Islet of Langerhans (tissue), 1 donor: ENCODE data around the gene BBS1.

ENCODE experiments used
- FAIRE-seq: peaks from one replicate; lab custom pipeline; 2011; peaks lifted over from hg19 to GRCh38; lab: Jason Lieb, UNC

BBS1 gene

GRCh38 chr11:66549696-66550095, 39.3 kb downstream of the BBS1 start:
- FAIRE-seq: no peak

DNA sequence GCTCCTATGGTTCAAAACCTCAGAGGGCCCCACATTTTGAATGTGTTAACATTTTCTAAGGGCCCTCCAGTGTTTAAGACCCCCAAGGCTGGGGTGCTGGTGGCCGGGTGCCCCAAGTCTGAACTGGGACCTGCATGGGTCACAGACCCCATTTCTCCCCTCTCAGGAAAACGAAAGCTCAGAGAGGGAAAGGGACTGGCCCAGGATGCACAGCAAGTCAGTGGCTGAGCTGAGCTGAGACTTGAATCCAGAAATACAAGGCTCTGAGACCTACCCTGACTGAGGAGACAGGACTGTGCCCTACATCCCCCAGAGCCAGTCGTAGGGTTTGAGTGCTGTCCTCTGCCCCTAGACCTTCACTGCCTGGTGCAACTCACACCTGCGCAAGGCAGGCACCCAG, 40.5 kb downstream of the BBS1 start:
- no peak for FAIRE-seq

GRCh38 chr11:66554602-66555001, 44.2 kb downstream of the BBS1 start:
- FAIRE-seq: no peak

DNA sequence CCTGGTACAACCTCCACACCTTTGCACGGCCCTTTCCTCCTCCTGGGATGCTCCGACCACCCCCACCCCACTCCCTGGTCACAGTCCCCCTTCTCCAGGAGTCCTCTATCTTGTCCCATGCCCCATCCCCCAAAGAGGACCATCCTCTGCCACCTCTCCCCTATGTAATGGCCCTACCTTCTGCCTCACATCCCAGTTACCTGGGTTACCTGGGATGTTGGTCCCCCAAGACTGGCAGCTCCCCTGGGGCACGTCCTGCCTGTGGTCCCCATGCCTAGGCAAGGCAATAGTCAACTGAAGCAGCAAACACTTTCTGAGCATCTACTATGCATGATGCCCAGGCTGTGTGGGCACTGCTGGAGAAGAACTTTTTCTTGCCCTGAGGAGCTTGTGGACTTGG, 45.0 kb downstream of the BBS1 start:
- no peak for FAIRE-seq

DNA sequence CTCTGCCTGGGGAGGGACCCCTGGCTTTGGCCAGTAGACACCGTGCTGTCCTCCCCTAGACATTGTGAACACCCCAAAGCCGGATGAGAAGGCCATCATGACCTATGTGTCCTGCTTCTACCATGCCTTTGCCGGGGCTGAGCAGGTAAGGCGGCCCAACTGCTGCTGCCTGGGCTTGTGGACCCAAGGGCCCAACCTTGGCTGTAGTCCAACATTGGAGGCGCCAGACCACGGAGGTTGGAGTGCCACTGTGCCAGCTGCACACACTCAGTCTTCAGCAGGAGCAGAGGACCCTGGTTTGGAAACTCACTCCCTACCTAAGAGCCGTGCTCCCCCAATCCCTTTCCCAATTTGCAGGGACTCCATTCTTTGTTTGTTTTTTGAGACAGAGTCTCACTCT, 45.7 kb downstream of the BBS1 start:
- no peak for FAIRE-seq

GRCh38 chr11:66557733-66558326, 47.4 kb downstream of the BBS1 start:
- FAIRE-seq: no peak

- no peak for FAIRE-seq
These were observed 48.9 kb downstream of the BBS1 start for GRCh38 chr11:66559142-66559865.

DNA sequence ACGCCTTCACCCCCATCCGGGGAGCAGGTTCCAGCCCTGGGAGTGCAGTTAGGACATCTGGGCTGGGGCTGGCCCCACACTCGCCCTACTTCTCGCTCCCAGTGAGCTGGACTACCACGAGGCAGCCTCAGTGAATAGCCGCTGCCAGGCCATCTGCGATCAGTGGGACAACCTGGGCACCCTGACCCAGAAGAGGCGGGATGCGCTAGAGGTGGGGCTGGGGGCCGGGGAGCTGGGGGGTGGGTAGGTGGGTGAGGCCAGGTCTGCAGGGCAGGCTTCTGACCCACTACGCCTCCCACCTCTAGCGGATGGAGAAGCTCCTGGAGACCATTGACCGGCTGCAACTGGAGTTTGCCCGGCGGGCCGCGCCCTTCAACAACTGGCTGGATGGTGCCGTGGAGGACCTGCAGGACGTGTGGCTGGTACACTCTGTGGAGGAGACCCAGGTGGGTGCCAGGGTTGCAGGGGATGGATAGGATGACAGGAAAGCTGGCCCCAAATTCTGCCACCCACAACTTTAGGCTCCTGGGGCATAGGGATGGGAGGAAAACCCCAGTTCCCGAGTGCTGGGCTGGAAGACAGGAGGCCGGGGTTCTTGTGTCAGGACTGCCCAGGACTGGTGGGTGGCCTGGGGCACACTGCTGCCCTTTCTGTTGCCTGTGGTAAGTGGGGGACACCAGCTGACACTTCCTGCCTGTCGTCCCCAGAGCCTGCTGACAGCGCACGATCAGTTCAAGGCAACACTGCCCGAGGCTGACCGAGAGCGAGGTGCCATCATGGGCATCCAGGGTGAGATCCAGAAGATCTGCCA, 49.6 kb downstream of the BBS1 start:
- no peak for FAIRE-seq

- no peak for FAIRE-seq
These were observed 50.9 kb downstream of the BBS1 start for GRCh38 chr11:66561178-66561974.

- FAIRE-seq: no peak
These were observed 51.5 kb downstream of the BBS1 start for GRCh38 chr11:66561975-66562248.

GRCh38 chr11:66562275-66562674, 51.8 kb downstream of the BBS1 start:
- FAIRE-seq: no peak

GRCh38 chr11:66562907-66563583, 52.6 kb downstream of the BBS1 start:
- no peak for FAIRE-seq

GRCh38 chr11:66563832-66564231, 53.4 kb downstream of the BBS1 start:
- no peak for FAIRE-seq

DNA sequence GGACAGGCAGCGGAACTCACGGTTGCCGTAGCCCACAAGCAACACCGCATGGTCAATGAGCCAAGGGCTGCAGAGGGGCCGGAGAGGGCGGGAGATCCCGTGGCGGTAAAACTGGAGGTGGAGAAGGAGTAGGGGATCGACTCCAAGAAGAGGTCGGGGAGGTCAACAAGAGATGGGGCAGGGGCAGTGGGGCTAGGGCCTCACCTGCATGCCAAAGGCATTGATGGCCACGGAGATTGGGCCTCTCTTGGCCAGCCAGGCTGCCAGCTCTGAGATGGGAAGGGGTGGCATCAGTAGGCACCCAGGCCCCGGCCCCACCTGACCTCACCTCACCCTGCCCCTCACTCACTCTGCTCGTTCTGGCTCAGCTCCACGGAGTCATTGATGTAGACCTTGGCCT, 54.1 kb downstream of the BBS1 start:
- no peak for FAIRE-seq

GRCh38 chr11:66564984-66565383, 54.5 kb downstream of the BBS1 start:
- no peak for FAIRE-seq

DNA sequence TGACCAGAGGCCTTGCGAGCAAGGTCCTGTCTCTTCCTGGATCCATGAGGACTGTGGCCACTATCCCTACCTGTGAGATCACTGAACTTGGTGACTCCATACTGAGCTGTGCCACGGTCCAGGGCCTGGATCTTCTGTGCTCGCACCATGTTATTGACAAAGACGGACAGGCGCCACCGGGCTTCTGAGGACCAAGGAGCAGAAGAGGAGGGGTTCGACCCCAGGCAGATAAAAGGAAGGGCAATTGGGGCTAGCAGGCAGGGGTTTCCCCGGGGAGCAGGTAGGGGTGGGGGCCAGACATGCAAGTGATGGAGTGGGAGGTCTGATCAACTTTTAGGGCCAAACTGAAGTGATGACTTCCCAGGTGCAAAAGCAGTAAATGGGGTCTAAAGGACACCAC, 55.8 kb downstream of the BBS1 start:
- no peak for FAIRE-seq

DNA sequence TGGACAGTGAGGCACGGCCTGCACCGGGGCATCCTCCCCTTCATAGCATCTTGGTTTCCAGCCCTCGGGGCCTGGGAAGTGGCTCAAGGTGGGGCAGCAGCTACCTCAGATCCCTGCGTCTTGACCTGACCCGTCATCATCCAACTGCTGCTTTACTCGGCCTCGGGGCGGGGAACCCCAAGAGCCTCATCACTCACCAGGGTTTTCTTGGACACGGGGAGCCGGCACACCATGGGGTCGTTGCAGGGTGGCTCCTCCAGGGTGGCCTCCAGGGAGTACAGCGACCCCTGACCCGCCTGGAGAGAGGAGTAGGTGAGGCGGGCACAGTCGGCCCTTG, 57.3 kb downstream of the BBS1 start:
- FAIRE-seq: no peak

GRCh38 chr11:66568124-66568916, 57.9 kb downstream of the BBS1 start, which contains the start of gene CTSF:
Gene CTSF, minus strand, starts transcription at chr11:66568606. Its CDS starts 120 bp downstream, at chr11:66568486.
- no peak for FAIRE-seq

DNA sequence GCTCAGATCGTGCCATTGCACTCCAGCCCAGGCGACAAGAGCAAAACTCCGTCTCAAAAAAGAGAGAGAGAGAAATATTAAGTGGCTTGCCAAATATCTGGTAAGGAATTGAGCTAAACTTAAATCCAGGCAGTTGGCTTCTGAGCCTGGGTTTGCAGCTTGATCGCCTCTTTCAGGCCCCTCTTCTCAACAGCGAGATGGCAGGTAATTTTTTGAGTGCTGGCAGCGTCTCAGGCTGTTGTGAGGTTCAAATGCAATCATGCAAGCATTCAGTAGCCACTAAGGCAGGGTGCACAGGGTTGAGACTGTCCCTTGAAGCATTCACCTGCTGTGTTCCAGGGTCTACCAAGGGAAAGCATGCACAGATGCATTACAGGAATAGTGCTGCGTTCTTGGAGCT, 58.6 kb downstream of the BBS1 start:
- no peak for FAIRE-seq

DNA sequence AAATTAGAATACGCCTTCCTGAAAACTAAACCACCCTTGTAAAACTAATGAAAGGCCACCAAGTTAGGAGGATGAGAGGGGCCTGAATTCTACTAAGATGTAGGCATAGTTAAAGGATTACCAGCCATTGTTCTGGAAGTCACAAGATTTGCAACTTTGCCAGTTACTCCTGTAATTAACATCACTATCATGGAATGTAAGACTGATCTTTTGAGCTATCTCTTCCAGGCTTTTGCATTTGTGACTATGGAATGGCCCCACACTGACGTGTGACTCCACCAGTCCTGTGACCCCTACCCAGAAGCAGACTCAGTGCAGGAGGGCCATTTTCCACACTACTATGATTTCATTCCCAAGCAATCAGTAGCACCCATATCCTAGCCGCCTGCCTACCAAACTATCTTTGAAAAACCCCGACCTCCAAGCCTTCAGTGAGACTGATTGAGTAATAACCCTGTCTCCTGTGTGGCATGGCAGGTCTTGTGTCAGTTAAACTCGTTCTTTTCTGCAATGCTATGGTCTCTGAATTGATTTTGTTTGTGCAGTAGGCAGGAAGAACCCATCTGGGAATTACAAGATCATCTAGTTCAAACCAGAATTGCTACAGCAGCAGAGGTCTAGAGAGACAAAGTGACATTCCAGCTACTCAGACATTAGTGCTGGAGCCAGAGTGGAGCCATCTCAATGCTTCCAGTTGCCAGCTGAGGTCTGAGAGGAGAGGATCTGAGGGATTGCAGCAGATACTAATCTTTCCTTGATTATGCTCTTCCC, 59.8 kb downstream of the BBS1 start:
- FAIRE-seq: no peak

- no peak for FAIRE-seq
These were observed 60.4 kb downstream of the BBS1 start for GRCh38 chr11:66570850-66571180.
